ENCODE data around the gene TP53. TPM values are rescaled to one million over a fixed set of nuclear protein-coding genes. Genes with fewer than 3 reads are reported as not detected.

TP53 gene
- total RNA-seq, 4 donors from 2014 or later = 14.1 to 17.0 (median 15.4) TPM

- H3K4me1 ChIP-seq = peaks cover 26 to 34% of the 10 kb centered on the region in 2 donors
- peak overlapping the region; percentile 94 to 97 (median 94) for H3K27ac ChIP-seq
- peaks cover 0 to 6% of the 10 kb centered on the region in 2 donors for H3K36me3 ChIP-seq
- intact Hi-C loops (cut with DNase I; ENCODE audit: low total_unique reads) = loop anchor here (5.0 to 10.0 kb wide), 2 partner anchors 280 to 433 kb away; partner anchors contain the start of genes CTDNEP1, ELP5, NLGN2 and TMEM256
- H3K27me3 ChIP-seq = no peaks in the 10 kb centered on the region
- in situ Hi-C loops (cut with MboI; ENCODE audit: low sequenced_read_pairs in 4 of 4) = loop anchor here in 3 of 4 donors (5.0 to 25.0 kb wide), 2 partner anchors 58 to 173 kb away; partner anchors contain the start of gene SAT2 (in 3 of the 3)
- peak overlapping the region; percentile 80 to 96 (median 90) for H3K4me3 ChIP-seq
- TF ChIP-seq POLR2A (IDR thresholded peaks at IDR 0.05) = no peak
- no peak for TF ChIP-seq CTCF (IDR thresholded peaks at IDR 0.05 in 4 of 5, conservative IDR thresholded peaks at IDR 0.05 in 1 of 5)
- no peak for DNase-seq
- no peak for ATAC-seq
- H3K9me3 ChIP-seq = no peaks in the 10 kb centered on the region
These were observed 2.3 kb downstream of the TP53 start for GRCh38 chr17:7684851-7685532.

- H3K9me3 ChIP-seq = no peaks in the 10 kb centered on the region
- DNase-seq (no peak), ATAC-seq (no peak)
- peaks cover 5 to 34% of the 10 kb centered on the region in 2 donors for H3K36me3 ChIP-seq
- intact Hi-C loops (cut with DNase I; ENCODE audit: low total_unique reads) = no loop called here
- H3K4me1 ChIP-seq = no peaks in the 10 kb centered on the region
- H3K27ac ChIP-seq = no peak overlapping the region
- H3K4me3 ChIP-seq = no peak overlapping the region
- in situ Hi-C loops (cut with MboI; ENCODE audit: low sequenced_read_pairs in 4 of 4) = loop anchor here in 2 of 4 donors (25.0 kb wide), 1 partner anchor 165 kb away; no protein-coding TSS in a partner anchor
- TF ChIP-seq CTCF (IDR thresholded peaks at IDR 0.05 in 4 of 5, conservative IDR thresholded peaks at IDR 0.05 in 1 of 5) = no peak
- TF ChIP-seq POLR2A (IDR thresholded peaks at IDR 0.05) = no peak
- H3K27me3 ChIP-seq = no peaks in the 10 kb centered on the region
These were observed 9.8 kb downstream of the TP53 start for GRCh38 chr17:7677388-7678067.

- H3K4me1 ChIP-seq = no peaks in the 10 kb centered on the region
- no peak for ATAC-seq
- no peak for DNase-seq
- peaks cover 5 to 44% of the 10 kb centered on the region in 2 donors for H3K36me3 ChIP-seq
- H3K27me3 ChIP-seq = no peaks in the 10 kb centered on the region
- no peak overlapping the region for H3K27ac ChIP-seq
- intact Hi-C loops (cut with DNase I; ENCODE audit: low total_unique reads) = no loop called here
- no peak overlapping the region for H3K4me3 ChIP-seq
- in situ Hi-C loops (cut with MboI; ENCODE audit: low sequenced_read_pairs in 4 of 4) = loop anchor here in 2 of 4 donors (25.0 kb wide), 1 partner anchor 164 kb away; no protein-coding TSS in a partner anchor
- TF ChIP-seq CTCF (IDR thresholded peaks at IDR 0.05 in 4 of 5, conservative IDR thresholded peaks at IDR 0.05 in 1 of 5) (no peak), POLR2A (IDR thresholded peaks at IDR 0.05) (no peak)
- H3K9me3 ChIP-seq = no peaks in the 10 kb centered on the region
These were observed 10.8 kb downstream of the TP53 start for GRCh38 chr17:7676533-7676932.

GRCh38 chr17:7674934-7675333 lies 12.4 kb downstream of the TP53 start:
- intact Hi-C loops (cut with DNase I; ENCODE audit: low total_unique reads) = no loop called here
- H3K27me3 ChIP-seq = no peaks in the 10 kb centered on the region
- H3K9me3 ChIP-seq = no peaks in the 10 kb centered on the region
- DNase-seq = no peak
- no peak for ATAC-seq
- no peak overlapping the region for H3K4me3 ChIP-seq
- in situ Hi-C loops (cut with MboI; ENCODE audit: low sequenced_read_pairs in 4 of 4) = loop anchor here in 2 of 4 donors (25.0 kb wide), 1 partner anchor 163 kb away; no protein-coding TSS in a partner anchor
- peaks cover 5 to 60% of the 10 kb centered on the region in 2 donors for H3K36me3 ChIP-seq
- no peak for TF ChIP-seq POLR2A (IDR thresholded peaks at IDR 0.05)
- no peak for TF ChIP-seq CTCF (IDR thresholded peaks at IDR 0.05 in 4 of 5, conservative IDR thresholded peaks at IDR 0.05 in 1 of 5)
- no peak overlapping the region for H3K27ac ChIP-seq
- H3K4me1 ChIP-seq = no peaks in the 10 kb centered on the region

Data from gastrocnemius medialis (tissue), 4 donors.